PC-3 (cell line): ENCODE results near the gene TEX51.

Source experiments
- EZH2 ChIP-seq: fragments of 300-600 bp; sonication (generic); IDR thresholded peaks from one replicate; pipeline ENCODE4 v1.6.1; 2017; ENCODE audit warnings: antibody characterized with exemption, mild to moderate bottlenecking, low read length; ENCODE audit not compliant: unreplicated experiment
- EZH2phosphoT487 ChIP-seq: fragments of 300-600 bp; sonication (generic); IDR thresholded peaks from 2 replicates; pipeline ENCODE4 v1.6.1; 2018; ENCODE audit warnings: mild to moderate bottlenecking, antibody characterized with exemption, low read length, borderline replicate concordance
- TF ChIP-seq, protein P1 (sequence below): fragments of 300-600 bp; sonication (generic); conservative IDR thresholded peaks from 2 replicates; pipeline ENCODE4 v1.5.1; 2017; ENCODE audit warnings: antibody characterized with exemption, low read depth, mild to moderate bottlenecking, low read length

DNA sequence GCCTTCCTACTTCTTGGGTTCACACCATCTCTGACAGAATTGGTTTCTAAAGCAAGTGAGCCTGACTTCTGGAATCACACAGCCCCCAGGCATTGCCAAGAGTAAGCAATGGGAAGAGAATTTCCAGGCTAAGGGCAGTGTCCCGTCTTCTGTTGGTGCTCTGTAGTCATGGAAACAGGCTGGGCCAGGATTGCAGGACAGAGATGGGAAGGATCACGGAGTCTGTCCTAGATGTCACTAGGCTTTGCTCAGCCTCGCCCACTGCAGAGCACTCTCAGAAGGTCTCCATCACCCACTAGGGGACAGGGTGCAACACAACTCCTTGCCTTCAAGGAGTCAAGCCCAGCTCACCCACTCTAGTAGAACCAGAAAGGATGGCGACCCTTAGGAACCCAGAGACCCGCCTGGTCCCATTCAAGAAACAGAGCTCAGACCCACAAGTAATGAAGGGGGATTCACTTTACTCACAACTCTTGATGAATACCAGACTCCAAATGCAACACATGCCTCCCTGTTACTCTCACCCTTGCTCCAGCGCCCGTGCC is 48.6 kb upstream of the TEX51 start:
- TF ChIP-seq, protein P1, sequence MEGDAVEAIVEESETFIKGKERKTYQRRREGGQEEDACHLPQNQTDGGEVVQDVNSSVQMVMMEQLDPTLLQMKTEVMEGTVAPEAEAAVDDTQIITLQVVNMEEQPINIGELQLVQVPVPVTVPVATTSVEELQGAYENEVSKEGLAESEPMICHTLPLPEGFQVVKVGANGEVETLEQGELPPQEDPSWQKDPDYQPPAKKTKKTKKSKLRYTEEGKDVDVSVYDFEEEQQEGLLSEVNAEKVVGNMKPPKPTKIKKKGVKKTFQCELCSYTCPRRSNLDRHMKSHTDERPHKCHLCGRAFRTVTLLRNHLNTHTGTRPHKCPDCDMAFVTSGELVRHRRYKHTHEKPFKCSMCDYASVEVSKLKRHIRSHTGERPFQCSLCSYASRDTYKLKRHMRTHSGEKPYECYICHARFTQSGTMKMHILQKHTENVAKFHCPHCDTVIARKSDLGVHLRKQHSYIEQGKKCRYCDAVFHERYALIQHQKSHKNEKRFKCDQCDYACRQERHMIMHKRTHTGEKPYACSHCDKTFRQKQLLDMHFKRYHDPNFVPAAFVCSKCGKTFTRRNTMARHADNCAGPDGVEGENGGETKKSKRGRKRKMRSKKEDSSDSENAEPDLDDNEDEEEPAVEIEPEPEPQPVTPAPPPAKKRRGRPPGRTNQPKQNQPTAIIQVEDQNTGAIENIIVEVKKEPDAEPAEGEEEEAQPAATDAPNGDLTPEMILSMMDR = no peak
- TF ChIP-seq EZH2phosphoT487 (no peak), EZH2 (no peak)
